ENCODE measurements around the gene SEMA4D.

DNA sequence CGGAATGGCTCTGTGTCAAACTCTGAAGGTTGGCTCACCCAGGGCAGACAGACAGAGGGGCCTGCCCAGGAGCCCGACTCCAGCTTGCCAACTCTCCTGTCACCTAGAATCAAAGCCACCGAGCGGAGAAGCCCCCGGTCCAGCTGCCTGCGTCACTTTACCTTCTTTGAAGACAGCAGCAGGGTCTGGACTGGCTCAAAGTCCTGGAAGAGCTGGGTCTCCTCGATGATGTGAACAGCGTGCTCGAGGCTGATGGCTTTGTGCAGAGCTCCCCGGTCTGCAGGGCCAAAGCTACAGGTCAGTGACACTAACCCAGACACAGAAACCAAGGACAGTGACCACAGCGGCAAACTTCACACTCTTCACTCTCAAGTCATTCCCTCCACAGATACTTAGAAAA lies 111.7 kb downstream of the SEMA4D start:
- TF ChIP-seq POLR2AphosphoS5 (IDR thresholded peaks at IDR 0.05) (no peak), CTCF (IDR thresholded peaks at IDR 0.05) (no peak), POLR2A (IDR thresholded peaks at IDR 0.05; ENCODE audit: low read depth) (no peak)
